GM19043 (cell line): ENCODE measurements around the gene FSTL4.

Experiments used
- ATAC-seq: cut with Tn5 transposase; IDR thresholded peaks from one replicate; pipeline ENCODE4 v1.9.1; 2021; ENCODE audit warnings: low read depth; ENCODE audit not compliant: unreplicated experiment

FSTL4 gene

DNA sequence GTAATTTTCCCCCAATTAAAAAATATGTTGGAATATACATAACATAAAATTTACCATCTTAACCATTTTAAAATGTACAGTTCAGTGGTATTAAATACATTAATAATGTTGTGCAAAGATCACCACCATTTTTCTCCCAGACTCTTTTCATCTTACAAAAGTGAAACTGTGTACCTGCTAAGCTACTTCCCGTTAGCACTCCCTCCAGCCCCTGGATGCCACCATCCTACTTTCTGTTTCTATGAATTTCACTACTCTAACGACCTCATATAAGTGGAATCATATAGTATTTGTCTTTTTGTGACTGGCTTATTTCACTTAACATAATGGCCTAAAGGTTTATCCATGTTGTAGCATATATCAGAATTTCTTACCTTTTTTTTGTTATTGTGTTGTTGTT, 447.6 kb downstream of the FSTL4 start:
- no peak for ATAC-seq

DNA sequence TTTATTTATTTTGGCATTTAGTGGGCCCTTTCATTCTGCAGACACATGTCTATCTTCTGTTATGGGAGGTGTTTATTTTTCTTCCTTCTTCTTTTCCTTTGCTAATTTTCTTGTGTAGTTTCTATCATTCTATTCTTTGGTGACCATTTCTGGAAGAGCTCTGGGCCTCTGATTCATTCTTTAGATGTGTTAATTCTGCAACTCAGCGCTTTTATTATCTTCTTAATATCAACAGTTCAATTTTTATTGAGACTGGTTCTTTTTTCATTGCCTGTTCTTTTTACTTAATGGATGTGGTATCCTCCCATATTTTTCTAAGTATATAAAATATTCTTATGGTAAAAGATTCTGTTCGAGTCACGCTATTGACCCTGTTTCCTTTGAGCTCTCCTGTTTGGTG, 448.5 kb downstream of the FSTL4 start:
- no peak for ATAC-seq

DNA sequence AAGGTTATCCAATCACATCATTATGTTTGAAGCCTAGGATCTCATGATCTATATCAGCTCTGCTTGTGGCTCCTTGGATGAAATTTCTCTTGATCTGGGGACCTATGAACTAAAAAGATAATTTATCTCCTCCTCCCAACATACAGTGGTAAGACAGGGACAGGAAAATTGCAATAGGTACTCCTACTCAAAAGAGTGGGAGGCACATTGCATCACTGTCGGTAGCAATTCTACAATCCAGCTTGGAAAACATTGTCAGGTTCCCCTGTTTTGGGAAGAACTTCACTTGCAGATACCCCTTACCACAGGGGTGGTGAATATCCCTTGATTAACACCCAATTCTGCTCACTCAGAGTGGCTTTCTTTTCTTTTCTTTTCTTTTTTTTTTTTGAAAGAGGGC, 452.8 kb downstream of the FSTL4 start:
- no peak for ATAC-seq

DNA sequence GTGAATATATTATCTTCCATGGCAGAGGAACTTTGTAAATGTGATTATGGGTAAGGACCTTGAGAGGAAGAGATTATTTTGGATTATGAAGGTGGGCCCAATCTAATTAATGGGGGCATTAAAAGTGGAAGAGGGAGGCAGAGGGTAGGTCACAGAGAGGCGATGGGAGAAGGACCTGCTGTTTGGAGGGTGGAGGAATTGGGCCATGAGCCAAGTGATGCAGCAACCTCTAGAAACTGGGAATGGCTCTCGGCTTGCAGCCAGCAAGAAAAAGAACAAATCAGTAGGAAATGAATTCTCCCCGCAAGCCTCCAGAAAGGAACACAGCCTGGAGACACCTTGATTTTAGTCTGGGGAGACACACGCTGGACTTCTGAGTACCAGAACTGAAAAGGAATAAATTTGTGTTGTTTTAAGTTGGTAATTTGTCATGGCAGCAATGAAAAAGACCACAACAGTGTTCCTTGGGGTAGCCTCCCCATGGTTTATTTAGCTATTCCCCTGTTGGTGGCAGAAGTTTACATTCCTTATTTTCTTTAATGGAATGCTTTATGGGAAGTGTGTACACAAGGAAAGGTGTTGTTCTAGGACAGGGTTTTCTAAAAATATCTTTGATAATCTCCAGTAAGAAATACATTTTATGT, 456.9 kb downstream of the FSTL4 start:
- ATAC-seq = no peak

DNA sequence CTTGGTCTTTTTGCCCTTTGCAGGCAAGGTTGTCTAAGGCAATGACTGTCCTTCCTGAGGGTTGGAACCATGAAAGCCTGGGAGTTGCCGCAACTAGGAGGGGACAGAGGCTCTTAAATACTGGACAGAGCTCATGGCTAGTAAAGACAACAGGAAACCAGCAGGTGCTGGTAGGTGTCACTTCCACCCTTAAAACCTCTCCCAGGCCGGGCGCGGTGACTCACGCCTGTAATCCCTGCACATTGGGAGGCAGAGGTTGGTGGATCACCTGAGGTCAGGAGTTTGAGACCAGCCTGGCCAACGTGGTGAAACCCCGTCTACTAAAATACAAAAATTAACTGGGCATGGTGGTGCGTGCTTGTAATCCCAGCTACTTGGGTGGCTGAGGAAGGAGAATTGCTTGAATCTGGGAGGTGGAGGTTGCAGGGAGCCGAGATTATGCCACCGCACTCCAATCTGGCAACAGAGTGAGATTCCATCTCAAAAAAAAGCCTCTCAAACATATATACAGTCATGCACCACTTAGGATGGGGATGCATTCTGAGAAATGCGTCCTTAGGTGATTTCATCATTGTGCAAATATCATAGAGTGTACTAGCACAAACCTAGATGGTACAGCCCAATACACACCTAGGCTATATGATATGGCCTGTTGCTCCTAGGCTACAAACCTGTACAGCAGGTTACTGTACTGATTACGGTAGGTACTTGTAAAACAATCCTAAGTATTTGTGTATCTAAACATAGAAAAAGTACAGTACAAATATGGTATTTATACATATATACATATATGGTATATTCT, 457.9 kb downstream of the FSTL4 start:
- no peak for ATAC-seq

DNA sequence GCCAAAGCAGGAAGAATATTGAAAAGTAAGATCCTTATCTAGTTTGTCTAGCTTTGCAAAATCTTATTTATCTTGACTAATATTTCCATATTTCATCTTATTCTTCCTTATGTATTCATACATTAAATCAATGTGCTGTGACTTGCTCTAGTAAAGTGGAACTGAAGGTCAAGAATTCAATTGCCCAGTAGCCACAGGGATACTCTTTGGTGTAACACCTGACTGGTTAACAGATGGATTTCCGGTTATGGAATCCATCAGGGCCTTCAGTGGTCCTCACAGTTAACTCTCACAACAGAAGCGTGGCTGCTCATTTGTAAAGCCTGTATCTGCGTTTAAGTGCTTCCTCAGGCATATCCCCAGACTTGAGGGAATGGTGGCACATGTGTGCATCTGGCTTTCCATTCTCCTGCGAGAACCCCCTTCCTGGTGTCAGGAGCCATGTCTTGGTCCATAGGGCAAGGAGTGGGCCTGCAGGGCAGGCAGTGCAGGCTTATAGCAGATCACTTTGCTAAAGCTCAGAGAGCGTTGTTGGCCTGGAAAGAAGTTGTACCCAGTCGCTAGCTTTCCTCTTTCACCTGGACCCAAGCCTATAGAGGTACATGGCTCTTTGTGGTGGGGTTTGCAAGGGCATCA, 461.3 kb downstream of the FSTL4 start:
- no peak for ATAC-seq

DNA sequence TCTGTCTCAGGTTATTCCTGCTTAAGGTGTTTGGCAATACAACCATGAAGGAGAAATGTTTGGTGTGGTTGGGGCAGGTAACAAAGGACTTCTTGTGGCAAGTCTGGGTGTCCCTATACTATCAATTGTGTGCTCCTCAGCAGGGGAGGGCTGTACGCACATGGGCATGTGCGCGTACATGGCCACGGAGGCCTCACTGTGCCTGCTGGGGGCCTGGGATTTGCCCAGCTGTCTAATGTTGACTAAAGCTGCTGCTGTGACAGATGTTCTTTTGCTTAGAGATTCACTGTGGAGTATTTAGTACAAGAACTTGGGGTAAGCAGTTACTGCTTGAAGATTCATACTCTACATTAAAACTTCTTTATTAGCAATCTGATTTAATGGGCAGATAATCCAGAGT, 463.0 kb downstream of the FSTL4 start:
- no peak for ATAC-seq

DNA sequence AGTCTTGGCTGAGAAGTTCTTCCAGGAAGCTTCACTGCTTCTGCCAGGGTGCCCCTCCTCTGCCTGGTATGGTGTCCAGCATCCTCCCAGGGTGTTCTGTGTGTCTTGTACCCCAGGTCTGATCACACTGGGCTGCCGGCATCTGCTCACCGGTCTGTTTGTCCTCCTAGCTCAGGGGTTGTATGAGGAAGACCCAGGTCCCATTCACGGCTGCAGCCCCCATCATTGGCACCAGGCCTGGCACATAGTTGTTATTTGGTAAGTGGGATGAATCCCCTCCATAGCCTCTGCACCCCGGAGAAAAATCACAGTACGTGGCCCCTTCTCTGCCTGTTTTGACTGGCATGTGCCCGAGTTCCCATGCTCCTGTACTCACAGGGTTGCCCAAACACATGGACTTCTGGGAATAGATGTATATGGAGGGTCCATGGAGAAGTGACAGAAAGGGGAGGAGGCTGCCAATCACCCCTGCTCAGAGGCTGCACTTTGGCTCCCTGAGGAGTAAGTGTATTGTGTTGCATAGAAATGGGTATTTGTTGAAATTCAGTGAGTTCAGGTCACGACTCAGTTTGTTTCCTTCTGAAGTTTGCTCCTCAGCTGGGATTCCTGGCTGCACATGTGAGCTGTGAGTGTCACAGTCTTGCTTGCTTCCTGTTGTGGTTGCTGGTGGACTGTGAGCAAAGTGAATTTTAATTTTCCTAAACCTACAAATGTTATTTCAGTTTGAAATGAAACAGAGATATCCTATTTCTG, 464.4 kb downstream of the FSTL4 start:
- ATAC-seq = no peak

DNA sequence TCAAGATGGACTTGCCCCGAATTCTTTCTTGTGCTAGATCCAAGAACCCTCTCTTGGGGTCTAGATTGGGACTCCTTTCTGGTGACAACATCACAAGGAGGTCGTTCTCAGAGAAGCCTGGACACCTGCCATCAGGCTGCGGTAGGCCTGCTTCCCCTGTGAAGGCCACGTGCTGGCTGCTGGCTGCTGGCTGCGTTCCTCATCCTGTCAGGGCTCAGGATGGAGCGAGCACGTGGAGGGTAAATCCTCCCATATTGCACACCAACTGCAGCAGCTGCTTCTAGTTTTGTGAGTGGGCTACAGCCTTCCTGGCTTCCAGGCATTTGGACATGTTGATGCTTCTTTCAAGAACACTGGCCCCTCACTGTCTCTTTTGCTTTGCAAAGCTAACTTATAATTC, 464.9 kb downstream of the FSTL4 start:
- no peak for ATAC-seq
